HUDEP-2 (cell line): ENCODE results near the gene TERB2.
"Not testable (repeated sequence)": the region's sequence is repeated elsewhere in the genome, so short reads cannot be mapped to it uniquely, and the experiment has no call there.

ENCODE experiments used
- DNase-seq, 76 experiments: peaks; one replicate each; lab custom pipeline; 2025; ENCODE audit not compliant: unreplicated experiment in 76 of 76; lab: John Stamatoyannopoulos, UW

The TERB2 gene, protein sequence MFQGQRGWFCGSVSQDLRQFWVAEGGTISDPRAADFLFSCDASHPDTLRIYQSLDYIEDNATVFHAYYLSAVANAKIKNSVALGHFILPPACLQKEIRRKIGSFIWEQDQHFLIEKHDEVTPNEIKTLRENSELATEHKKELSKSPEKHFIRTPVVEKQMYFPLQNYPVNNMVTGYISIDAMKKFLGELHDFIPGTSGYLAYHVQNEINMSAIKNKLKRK

DNA sequence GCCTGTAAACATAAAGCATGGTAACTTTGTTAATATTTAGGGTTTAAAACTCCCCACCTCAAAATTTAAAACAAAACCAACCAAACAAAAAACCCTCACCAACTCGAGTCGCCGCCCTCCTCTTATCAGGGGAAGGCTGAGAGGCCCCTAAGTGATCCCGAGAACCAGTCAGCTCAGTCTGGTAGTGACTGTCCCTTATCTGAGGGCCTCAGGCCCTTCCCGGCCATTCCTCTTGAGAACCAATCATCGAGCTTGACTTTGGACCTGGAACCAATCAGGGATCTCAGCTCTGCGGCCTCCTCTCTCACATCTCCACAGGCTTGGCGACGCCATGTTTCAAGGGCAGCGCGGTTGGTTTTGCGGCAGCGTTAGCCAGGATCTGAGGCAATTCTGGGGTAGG is at the start of gene TERB2:
Gene TERB2, plus strand, starts transcription at position 300 of the 400 bp plus-strand sequence. Its CDS starts 32 bp downstream, at position 332.
- DNase-seq = peak in 35 of 76 experiments; percentile 1 to 53 (median 11)

DNA sequence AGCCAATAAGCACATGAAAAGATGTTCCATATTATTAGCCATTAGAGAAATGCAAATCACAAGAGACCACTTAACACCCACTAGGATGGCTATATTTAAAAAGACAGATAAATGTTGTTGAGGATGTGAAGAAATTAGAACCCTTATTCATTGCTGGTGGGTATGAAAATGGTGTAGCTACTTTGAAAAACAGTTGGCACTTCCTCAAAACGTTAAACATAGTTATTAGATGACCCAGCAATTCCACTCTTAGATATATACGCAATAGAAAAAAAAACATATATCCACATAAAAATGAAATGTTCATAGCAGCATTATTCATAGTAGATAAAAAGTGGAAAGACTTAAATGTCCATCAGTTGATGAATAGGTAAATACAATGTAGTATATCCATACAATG is 47.1 kb upstream of the TERB2 start:
- DNase-seq = no peak

DNA sequence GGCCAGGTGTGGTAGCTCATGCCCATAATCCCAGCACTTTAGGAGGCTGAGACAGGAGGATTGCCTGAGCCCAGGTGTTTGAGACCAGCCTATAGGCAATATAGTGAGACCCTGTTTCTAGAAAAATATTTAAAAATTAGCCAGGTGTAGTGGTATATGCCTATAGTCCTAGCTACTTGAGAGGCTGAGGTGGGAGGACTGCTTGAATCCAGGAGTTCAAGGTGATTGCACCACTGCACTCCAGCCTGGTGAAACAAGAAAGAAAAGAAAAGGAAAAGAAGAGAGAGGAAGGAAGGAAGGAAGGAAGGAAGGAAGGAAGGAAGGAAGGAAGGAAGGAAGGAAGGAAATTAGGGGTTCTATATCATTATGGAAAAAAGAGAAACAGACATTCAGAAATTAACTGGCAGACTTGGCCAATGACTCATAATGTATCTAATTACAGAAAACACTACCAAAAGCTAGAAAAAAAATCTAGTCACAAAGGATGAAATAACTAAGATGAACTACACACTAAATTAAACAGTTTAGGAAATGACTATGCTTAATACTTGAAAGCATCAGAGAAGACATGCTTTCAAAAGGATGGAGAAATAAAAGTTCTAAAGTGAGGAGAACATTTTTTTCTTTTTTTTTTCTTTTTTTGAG is 45.4 kb upstream of the TERB2 start:
- no peak for DNase-seq

DNA sequence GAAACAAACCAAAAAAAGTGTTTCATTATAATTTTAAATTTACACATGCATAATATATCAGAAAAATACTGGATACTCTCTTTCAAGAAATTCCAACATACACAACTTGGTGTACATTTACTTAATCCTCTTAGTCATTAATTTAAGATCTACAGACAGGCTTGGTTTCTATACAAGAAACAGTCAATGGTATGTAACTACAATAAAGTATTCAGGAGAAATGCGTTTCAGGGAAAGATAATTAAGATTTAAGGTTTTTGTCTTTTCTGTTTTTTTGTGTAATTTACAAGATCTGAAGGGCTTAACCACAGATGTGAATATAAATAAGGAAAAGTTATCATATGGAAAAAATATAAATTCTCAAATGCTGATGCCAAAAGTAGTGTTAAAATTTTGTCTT is 44.3 kb upstream of the TERB2 start:
- DNase-seq = not testable (repeated sequence)

DNA sequence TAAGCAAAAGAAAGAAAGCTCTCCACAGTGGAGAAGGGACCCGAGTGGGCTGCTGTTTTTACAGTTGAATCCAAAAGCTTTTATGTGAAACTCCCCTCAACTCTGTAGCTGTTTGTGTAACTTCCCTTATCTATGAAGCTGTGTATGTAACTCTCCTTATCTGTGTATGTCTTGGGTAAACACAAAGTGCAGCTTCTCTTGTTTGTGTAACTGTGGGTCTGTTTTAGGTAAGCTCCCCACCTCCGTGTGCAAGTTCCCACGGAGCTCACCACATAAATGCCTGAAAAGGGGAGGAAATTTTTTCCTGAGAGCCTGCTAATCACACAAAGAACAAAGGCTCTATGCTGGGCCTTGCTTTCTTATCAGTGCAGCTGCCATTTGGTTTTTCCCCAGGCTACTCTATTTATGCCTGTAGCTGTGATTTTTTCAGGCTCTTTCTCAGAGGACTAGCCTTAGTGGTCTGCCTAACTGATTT is 43.5 kb upstream of the TERB2 start:
- DNase-seq = not testable (repeated sequence)

DNA sequence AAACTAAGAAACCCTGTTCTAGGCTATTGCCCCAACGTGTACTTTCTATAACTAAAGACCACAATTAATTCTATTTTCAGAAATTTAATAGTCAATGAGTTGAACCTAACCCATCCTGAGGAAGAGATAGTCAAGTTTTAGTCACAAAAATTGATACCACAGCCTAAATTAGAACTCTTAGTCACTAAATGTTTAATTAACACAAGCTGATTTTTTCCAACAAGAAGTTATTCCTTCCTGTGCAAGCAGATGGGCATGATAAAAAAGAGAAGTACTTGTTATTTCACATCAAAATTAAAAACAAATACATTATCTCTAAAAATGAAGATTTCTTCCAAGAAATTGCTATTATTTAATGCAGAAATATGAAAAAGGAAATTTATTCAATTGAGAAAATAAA is 38.4 kb upstream of the TERB2 start:
- DNase-seq = no peak

DNA sequence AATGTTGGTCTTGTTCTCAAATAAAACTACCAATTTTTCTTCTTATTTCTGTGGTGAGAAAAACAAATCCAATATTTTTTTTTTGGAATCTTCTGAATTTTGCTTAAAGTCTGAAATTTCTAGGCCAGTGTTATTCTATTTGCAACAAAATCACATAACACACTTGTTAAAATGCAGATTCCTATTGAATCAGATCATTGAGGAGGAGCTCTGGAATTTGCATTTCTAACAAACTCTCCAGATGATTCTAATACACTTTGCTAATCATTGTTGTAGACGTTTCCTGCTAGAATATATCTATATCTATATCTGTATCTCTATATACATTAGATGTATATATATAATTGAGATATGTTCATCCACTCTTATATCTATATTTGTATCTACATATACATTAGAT is 27.8 kb upstream of the TERB2 start:
- DNase-seq = not testable (repeated sequence)

DNA sequence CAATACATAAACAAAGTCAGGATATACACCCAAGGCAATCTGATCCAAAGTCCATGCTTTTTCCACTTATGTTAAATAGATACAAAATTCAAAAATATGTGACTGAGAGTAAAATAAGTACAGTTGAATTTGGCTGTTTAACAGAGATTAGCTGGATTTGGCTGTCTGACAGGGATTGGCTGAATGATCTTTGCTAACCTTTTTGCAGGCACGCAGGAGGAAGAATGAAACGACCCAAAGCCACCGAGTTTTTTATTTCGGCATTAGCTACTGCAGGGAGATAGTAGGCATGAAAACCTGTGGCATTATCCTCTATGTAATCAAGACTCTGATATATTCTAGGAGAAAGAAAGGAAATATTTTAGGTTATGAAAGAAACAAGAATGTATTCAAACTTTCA is 26.2 kb upstream of the TERB2 start:
- DNase-seq = not testable (repeated sequence)

DNA sequence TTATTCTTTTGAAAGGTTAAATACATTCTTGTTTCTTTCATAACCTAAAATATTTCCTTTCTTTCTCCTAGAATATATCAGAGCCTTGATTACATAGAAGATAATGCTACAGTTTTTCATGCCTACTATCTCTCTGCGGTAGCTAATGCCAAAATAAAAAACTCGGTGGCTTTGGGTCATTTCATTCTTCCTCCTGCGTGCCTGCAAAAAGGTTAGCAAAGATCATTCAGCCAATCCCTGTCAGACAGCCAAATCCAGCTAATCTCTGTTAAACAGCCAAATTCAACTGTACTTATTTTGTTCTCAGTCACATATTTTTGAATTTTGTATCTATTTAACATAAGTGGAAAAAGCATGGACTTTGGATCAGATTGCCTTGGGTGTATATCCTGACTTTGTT is 1.8 kb downstream of the TERB2 start:
- not testable (repeated sequence) for DNase-seq

DNA sequence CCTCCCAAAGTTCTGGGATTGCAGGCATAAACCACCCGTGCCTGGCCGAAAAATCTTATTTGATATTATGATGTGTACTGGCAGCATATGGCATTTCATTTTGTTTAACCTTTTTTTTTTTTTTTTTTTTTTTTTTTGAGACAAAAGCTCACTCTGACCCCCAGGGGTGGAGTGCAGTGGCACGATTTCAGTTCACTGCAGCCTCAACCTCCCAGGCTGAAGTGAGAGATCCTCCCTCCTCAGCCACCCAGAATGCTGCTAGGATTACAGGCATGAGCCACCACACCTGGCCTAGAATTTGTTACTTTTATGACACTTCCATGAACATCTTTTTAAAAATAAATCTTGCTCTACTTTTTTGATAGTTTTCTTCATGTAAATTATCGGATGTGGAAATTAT is 12.0 kb downstream of the TERB2 start:
- DNase-seq = no peak

DNA sequence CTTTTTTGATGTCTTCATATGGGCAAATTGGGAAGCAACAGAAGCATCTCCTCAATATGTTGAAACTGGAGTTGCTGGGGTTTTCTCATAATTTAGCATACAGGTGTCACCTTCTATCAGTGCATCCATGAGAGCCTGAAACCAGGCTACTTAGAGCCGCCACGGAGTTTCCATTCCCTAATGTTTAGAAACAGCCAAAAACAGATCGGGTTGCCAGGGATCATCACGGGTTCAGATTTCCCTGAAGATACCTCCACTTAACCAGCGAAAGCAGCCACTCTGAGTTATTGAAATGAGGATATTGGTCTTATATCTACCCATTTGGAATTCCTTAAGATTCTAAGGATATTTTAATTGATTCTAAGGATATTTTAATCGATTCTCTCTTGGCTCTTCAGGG is 14.5 kb downstream of the TERB2 start:
- no peak for DNase-seq

DNA sequence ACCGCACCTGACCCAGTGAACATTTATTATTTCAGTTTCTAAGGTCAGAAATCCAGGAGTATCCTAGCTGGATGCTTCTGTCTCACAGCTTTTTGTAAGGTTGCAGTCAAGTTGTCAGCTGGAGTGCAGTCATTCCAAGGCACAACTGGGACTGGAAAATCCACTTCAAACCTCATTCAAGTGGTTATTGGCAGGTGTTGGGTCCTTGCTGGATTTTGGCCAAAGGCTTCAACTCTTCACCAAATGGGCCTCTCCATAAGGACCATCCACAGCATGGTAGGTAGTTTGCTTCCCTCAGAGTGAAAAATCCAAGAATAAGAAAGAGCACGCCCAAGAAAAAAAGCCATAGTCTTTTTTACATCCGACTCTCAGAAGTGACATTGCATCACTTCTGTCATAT is 19.7 kb downstream of the TERB2 start:
- not testable (repeated sequence) for DNase-seq

DNA sequence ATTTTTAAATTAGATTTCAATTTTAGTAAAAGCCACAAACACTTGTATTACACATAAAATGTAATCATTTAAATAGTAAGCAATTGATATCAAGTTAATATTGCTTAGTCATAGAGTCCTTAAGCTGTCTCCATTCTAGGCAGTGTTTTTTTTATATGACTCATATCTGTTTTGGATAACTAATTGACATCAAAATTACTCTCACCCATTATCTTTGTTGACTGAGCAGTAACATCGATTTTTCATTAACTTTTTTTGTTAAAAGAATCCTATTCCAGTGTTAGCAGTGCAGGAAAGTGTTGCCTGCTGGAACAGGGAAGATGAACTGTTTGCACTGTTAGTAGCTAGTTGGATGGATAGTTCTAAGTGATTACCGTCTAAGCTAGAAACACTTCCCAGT is 21.3 kb downstream of the TERB2 start:
- DNase-seq = not testable (repeated sequence)

DNA sequence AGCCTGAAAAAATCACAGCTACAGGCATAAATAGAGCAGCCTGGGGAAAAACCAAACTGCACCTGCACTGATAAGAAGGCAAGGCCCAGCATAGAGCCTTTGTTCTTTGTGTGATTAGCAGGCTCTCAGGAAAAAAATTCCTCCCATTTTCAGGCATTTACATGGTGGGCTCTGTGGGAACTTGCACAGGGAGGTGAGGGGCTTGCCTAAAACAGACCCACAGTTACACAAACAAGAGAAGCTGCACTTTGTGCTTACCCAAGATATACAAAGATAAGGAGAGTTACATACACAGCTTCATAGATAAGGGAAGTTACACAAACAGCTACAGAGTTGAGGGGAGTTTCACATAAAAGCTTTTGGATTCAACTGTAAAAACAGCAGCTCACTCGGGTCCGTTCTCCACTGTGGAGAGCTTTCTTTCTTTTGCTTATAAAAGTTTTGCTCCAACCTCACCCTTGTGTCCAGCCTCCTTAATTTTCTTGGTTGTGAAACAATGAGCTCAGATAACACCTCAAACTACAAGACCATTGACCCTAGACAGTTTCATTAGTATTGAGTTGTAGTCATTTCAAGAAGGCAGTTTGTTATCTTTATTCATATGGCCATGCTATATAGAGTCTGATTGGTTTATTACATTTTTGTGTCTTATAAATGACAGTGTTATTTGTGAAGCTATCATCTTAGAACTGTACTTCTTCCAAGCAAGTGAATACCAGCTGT is 23.3 kb downstream of the TERB2 start:
- DNase-seq = not testable (repeated sequence)

DNA sequence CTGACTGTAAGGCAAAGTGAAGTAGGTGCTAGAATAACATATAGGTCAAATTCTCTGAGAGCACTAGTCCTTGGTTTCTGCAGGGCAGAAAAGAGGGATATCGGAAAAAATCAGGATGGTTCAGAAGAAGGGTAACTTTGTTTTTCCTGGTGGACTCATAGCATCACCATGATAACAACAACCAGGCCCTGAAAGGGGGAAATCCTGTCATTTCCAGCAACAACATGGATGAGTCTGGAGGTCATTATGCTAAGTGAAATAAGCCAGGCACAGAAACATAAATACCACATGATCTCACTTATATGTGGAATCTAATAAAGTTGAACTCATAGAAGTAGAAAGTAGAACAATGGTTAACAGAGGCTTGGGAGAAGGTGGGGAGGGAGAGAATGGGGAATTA is 27.7 kb downstream of the TERB2 start:
- not testable (repeated sequence) for DNase-seq

DNA sequence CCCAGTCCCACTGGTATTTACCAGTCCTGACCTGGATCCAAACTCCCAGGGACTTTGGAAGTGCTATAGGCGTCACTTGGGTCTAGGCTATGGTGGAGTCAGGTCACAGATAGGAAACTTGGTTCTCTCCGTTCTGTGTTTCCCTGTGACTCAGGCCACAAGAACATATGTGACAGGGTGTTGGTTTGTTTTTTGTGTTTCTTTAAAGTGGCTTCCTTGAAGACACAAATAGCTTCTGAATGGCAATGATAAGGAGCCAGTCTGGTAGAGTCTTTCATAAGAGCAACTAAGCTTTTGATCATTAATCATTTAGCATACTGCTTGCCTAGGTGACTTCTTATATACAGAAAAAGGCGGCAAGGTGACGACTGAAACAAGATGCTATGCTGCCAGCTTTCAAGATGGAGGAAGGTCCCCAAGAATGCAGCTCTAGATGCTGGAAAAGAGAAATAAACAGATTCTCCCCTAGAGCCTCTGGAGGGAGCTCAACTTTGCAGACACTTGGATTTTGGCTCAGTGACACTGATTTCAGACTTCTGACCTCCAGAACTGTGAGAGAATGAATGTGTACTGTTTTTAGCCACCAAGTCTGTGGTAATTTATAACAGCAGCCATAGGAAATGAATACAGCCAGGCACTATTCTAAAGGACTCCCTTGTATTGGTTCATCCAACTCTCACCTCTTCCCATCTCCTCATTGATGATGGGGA is 30.0 kb downstream of the TERB2 start:
- DNase-seq = not testable (repeated sequence)

DNA sequence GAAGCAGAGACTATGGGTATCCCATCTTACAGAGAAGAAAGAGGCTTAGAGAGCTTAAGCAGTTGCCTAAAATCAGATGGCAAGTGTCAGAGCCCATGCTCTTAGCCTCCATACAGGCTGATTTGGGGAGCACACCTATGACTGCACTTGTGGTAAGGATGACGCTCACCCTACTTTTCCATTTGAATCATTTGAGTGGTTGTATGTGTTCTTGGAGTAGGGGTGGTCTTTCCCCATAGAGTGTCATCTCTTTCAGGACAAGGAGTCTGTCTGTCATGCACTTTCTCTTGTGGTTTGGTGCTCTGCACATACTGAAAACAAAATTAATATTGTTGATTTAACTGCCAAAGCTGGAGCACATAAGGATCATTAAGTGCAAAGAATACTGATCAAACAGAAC is 31.2 kb downstream of the TERB2 start:
- not testable (repeated sequence) for DNase-seq

DNA sequence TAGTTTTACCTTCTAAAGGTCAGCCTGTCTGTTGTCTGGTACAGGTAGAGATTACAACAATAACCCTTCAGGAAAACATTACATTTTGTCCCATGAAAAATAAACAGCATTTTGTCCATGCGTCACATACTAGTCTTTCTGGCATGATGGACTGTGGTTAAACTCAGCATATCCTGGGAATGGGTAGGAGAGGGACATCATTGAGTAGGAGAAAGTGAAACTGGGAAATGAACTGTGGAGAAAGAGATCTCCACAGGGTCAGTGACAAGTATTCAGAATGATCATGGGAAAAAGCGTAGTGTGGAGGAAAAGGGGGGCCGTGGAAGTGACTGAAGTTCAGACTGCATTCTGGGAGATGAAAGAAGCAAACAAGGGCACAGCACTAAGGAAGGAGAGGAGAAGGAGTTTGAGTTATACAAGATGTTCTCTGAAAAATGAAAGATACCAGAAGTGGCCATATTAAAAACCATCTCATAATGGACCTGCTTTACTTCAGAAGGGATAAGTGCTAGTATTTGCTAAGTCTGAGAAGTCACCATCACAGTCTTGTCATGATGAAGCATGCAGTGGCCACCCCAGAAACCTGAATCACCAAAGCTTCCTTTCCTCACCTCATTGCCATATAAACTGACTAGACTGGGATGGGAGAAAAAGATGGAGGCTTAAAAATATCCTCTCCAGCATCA is 31.8 kb downstream of the TERB2 start:
- DNase-seq = not testable (repeated sequence)

DNA sequence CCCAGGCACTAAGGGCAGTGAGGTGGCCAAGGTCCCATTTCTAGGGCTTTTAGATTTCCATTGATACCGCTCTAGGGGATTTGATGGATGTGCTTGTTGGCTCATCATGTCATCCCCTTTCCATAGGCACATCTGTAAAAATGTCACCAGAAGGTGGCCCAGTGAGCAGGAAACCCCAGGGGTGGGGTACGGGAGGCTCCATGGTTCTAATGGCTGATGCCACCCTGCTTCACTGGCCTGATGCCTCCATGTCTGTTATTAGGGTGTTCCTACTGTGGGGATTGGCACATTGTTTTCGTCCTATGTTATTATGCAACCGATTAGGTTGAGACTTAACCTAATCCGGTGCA is 32.4 kb downstream of the TERB2 start:
- DNase-seq = peak in 25 of 76 experiments; percentile 2 to 38 (median 8)

DNA sequence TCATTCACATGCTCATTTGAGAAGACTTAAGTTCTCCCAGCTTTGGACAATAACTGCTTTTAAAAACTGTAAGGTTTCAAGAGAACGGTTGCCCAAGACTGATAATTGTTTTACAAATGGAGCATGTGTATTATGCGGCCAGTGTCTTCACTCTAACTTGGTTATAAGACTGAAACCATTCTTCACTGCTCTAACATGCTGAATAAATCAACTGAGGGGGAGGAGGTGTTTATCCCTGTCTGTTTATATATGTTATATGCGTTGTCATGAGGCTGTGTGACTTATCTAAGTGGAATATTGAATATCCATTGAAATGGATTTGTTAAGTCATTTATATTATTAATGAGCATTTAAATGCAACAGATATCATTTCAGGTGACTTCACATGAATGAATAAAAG is 41.1 kb downstream of the TERB2 start:
- DNase-seq = not testable (repeated sequence)

DNA sequence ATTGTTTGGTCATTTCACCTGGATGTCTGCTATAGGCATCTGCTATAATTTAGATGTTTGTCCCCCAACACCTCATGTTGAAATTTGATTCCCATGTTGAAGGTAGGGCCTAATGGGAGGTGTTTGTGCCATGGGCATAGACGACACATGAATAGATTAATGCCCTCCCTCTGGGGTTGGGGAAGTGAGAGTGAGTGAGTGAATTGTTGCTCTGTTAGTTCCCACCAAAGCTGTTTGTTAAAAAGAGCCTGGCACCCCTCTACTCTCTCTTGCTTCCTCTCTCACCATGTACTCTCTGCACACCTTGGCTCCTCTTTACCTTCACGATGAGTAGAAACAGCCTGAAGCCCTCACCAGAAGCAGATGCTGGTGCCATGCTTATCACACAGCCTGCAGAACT is 42.6 kb downstream of the TERB2 start:
- no peak for DNase-seq
